Measurements from ENCODE around the gene PRKCSH.

GRCh38 chr19:11460207-11460606 lies 24.8 kb downstream of the PRKCSH start:
- no peak for TF ChIP-seq CTCF (IDR thresholded peaks at IDR 0.05)
- TF ChIP-seq POLR2AphosphoS5 (IDR thresholded peaks at IDR 0.05; ENCODE audit: insufficient read depth in 1 of 2, low read depth in 1 of 2), result no peak
- TF ChIP-seq POLR2A (IDR thresholded peaks at IDR 0.05), result no peak

All from vagina (tissue), 2 donors.